ENCODE data around the gene WNT7A. TPM values are rescaled to one million over a fixed set of nuclear protein-coding genes. Genes with fewer than 3 reads are reported as not detected.
"Not testable (repeated sequence)": the region's sequence is repeated elsewhere in the genome, so short reads cannot be mapped to it uniquely, and the experiment has no call there.

WNT7A gene
- under 0.01 TPM in 2 replicates for total RNA-seq

DNA sequence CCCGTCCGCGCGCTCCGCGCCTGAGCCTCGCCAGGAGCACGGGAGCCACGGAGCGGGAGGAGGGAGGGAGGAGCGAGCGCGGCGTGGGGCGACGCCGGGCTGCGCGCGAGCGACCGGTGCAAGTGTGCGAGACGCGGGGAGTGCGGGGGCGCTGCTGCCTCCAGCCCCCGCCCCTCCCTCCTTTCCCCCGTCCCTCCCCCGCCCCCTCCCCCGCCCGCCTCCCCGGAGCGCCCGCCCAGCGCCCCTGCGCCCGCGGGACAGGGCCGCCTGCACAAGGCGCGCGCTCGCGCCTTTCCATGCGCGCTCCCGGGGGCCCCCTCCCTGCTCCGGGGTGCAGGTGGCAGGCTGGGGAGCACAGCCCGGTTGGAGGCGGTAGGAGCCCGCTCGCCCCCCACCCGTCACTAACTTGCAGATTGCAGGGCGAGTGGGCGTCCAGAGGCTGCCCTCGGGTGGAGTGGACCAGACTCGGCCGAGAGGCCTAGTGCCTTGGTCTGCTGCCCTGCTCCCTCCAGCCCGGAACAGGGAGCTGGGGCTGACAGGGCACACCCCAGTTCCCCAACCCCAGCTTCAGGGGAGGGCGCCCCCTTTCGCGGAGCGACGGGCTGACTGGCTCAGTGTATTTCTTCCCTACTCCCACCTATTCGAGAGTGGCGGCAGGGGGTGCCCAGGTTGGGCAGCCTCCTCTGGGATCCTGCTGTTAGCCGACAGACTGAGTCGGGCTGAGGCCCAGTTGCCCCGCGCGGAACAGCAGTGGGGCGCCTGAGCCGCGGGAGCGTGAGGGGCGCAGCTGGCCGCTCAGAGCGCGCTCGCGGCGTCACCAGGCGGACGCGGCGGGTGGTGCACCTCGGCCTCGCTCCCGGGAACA, at the start of gene WNT7A:
Gene WNT7A, minus strand, starts transcription at position 126 of the 865 bp plus-strand sequence. CDS start 255 bp downstream, outside the sequence.
- peak; percentile 58 for DNase-seq

DNA sequence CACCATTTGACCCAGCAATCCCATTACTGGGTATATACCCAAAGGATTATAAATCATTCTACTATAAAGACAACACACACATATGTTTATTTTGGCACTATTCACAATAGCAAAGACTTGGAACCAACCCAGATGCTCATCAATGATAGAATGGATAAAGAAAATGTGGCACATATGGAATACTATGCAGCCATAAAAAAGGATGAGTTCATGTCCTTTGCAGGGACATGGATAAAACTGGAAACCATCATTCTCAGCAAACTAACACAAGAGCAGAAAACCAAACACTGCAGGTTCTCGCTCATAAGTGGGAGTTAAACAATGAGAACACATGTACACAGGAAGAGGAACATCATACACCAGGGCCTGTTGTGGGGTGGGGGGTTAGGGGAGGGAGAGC, 48.9 kb upstream of the WNT7A start:
- not testable (repeated sequence) for DNase-seq

DNA sequence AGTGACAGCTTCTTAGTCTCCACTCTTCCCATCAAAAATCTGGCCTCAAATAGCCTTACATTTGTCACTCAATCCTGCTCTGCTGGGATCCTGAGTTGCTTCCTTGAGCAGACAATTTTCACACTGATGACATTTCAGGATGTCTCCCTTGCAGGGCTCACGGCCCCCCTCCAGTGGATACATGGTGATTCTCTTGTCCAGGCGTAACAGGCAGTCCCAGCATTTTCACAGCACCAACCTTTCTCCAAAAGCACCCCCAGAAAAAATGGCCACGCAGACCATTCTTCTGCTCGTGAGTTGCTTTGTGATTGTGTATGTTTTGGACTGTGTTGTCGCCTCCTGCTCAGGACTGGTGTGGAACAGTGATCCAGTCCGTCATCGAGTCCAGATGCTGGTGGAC, 47.4 kb upstream of the WNT7A start:
- peak; percentile 9 for DNase-seq

DNA sequence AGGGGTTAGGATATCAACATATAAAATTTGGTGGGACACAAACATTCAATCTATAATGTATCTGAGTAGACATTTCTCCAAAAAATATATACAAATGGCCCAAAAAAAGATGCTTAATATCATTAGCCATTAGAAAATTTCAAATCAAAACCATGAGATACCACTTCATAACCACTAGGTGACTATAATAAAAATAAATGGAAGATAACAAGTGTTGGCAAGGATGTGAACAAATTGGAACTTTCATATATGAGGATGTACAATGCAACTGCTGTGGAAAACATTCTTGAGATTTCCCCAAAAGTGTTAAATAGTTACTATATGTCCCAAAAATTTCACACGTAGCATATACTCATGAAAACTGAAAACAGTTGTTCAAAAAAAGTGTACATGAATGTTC, 36.5 kb upstream of the WNT7A start:
- DNase-seq, result no peak

DNA sequence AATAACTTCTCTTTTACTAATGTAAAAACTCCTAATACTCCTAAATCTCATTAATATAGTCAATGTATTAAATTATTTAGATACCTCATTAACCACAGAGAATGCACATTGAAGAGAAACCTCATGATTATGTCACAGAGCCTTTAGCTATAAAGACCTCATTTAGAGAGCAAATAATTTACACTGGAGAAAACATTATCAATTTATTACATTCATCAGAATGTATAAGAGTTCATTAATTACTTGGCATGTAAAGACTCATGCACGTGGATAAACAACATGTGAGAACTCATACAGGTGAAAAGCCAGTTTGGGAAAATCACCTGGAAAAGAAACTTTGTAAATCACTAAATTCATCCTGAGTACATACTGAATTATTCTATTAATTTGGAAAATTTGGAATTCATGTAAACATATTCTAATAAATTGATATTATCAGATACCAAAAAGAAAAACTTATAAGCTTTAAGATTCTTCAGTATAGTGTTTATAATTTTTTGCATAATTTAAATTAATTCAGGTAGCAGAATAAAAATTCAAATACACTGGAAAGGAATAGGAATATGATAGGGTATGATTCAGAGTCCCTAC, 22.9 kb upstream of the WNT7A start:
- no peak for DNase-seq

DNA sequence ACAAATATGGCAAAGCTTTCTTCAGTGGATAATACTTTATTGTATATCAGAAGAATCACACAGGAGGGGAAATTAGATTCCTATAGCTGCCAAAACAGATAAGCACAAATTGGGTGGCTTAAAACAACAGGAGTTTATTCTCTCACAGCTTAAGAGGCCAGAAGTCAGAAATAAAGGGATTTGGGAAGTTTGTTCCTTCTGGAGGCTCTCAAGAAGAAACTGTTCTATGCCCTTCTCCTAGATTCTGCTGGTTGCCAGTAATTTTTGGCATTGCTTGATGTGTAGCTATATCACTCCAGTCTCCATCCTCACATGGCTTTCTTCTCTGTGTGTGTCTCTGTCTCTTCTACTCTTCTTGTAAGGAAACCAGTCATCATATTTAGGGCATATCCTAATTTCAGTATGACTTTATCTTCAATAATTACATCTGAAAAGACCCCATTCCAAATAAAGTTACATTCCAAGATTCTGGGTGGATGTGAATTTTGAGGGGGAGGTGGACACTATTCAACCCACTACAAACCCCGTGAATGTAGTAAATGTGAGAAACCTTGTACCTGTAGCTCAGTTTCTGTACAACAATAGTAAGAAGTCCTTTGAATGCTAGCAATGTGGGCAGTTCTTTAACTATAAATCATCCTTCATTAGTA, 22.2 kb upstream of the WNT7A start:
- no peak for DNase-seq

DNA sequence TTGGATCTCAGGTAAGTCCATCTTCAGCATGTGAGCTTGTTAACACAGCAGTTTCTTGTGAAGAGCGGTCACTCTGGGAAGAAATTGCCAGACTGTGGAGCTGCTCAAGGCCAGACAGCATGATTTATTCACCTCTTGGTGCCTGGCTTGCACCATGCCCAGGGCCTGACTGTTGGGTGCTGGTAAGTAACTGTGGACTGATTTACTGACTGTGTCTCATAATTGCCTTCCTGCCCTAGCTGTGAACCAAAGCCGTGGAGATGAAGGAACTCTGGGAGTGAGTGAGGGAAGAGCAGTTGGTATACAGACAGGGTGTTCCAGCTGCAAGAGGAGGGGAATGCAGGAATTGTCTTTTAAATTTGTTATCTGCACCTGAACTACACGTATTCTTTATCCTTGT, 18.5 kb upstream of the WNT7A start:
- DNase-seq, result no peak

DNA sequence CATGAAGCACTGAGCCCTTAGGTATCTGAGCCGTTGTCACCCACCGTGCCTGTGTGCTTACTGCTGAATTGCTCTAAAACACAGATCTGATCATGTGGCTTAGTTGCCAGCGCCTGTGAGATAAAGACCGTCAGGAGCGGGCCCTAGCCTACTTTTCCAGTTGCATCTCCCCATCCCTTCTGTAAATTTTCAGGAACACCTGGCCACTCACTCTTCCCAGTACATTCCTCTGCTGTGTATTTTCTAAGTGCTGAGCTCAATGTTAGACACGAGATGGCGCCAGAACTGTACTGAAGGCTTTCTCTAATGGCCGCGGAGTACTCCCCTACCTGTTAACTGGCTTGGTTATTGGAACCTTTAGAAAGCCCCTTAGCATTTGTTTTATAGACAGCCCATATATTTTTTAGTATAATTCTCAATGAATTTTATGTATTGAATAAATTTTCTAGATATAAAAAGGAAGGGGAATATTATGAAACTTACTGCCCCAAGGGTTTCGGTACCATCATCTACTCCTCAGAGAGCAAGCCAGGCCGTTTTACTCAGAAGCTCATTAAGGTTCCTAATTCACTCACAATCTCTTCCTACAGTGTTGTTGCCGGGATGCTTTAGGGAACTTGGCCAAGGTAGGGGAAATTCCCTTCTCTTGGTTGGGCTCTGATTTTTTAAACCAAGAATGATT, 16.7 kb upstream of the WNT7A start:
- DNase-seq, result peak; percentile 86

DNA sequence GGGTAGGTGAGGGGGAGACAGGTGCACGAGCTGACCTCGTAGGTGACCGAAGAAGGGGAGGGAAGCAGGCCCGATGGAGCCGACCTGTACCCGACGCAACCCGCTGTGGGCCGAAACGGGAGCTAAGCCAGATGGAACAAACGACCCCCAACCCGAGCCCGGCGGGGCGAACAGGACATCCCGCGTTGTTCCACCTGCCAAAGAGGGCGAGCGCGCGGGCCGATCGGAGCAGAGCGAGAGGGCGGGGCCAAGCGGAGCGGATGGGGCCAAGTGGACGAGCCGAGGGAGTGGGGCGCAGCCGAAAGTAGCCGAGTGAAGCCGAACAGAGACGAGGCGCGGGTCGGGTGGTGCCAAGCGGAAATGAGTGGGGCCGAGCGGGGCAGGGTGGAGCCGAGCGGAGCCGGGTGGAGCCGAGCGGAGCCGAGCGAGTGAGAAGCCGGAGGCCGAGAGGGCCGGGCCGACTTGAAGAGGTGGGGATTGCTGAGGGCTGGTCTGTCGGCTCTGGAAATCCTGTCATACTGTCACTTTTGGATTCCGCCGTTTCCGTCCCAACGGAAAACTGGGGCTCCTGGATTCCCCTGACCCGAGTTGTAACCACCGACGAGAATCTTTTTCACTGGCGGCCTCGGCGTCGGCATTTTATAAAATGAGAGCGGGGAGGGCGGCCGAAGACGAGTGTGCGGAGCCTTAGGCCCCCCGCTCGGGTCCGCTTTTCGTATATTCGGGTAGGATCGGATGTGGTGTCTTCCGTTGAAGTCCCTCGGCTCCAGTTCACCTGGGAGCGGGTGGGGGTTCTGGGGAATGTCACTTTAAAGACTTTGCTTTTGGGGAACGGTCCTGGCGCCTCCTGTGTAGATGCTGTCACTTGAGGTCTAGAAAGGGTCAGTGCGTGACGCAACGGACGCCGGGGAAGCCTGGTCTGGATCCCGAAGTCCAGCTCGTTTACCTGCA, 15.6 kb upstream of the WNT7A start:
- DNase-seq, result peak; percentile 93

DNA sequence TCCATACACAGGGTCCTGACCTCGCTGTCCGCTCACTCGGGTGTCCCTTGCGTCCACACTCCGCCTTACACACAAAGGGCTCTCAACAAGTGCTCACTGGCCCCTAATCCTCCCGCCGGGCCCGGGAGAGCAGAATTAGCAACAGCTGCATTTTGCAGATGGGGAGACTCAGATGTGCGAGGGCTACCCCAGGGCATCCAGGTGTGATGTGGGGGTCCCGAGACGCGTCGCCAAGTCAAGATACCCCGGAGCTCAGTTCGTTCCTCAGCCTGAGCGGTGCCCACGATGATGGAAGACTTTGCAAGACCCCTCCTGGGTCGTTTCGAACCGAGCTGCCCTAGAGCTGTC, 14.9 kb upstream of the WNT7A start:
- DNase-seq, result no peak

DNA sequence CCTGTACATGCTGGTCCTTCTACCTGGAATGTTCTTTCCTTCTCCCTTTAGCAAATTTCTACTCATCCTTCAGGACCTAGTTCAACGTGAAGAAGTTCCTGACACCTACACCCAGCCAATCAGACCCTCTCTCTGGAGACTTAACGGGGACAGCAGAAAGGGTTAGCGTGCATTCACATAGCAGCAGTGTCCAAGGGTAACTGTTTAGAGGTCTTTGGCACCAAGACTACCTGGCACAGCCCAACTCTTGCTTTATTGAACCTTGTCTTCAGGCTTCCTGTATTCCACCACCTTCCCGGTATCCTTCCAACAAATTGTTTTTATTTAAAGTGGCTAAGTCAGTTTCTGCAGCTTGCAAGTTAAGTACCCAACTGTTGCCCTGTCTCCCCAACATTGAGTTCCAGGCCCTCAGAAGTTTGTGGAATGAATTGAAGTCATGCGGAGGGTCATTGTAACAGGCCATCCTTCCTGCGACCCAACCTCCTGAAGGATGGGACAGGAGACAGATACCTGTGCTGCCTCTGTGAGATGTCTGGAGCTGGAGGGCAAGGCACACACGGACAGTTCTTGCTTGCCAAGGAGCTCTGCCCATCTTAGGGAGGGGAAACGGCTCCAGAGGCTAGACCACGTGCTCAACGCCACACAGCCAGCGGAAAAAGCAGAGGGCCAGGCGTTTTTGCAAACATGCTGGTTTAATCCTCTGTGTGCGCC, 14.4 kb upstream of the WNT7A start:
- DNase-seq, result no peak

DNA sequence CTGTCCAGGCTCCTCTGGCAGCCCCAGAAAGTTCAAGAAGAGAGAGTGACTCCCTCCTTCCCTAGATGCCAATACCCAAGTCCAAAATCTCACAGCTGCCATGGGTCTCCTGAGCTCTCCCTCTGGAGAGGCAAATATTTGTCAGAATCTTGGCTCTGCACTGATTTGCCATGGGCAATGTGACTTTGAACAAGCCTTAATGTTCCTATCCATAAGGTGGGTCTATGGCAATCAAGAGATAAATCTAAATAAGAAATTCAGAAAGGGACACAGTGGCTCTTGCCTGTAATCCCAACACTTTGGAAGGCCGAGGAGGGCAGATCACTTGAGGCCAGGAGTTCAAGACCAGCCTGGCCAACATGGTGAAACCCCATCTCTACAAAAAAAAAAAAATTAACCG, 12.4 kb upstream of the WNT7A start:
- no peak for DNase-seq

DNA sequence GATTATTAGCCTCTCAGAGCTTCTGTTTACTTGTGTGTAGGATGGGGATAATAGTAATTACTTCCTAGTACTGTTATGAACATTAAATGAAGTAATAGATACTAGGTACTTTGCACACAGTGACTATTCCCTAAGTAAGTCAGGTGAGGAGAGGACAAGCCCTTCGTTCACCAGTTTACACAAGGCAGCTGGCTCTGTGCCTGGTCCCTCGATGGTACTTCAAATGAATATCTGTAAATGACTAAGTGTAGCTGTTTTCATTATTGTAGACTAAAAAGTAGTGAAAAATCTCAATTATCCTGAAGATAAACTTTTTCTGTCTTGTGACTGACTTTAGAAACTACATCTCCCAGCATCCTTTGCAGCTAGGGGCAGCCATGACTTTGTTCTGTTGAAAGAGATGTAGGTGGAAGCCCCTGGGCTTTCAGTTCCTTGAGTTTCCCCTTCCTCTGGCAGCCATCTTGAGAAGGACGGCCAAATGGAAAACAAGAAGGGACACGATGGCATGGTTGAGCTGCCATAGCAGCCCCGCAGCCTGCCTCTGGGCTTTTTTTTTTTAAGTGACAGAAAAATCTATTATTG, 11.7 kb upstream of the WNT7A start:
- DNase-seq, result peak; percentile 40

DNA sequence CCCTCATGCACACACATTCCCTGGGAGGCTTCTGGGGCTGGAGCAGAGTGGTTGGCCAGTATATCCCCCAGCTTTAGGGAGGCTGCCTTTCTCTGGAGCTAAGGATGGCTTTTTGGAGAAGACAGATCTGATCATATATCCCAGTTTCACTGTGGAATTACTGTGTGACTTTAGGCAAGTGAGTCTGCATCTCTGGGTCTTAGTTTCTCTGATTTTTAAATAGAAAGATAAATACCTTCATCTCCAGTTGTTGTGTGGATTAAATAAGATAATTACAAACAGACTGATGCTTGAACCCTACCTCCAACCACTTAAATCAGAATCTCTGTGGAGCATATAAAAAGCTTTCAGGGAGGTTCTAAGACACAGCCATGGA, 11.1 kb upstream of the WNT7A start:
- no peak for DNase-seq

DNA sequence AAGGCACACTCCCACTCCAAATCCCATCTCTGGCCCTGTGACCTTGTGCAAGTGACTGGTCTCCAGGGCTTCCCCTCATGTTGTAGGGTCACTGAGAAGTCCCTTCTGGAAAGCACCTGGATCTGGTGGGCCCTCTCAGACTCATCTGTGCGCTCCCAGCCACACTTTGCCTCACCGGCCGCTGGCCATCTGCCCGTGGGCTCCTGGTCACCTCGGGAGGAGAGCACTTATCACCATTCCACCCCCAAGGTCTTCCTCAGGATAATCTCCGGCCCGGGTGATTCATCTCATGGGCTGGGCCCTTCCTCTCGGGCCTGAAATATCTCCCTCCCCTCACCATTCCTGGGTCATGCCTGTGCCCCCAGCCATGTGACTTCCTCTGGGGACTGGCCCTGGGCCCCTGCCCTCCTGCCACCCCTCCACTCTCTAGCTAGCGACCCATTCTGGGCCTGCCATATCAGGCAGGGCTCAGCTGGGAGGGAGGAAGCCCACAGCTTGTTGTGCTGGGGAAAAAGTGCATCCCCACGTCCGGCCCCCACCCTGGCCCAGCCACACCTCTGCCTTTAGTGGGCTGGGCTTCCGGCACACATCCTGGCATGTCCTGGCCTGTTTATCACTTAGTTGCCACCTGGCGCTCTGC, 10.6 kb upstream of the WNT7A start:
- no peak for DNase-seq

DNA sequence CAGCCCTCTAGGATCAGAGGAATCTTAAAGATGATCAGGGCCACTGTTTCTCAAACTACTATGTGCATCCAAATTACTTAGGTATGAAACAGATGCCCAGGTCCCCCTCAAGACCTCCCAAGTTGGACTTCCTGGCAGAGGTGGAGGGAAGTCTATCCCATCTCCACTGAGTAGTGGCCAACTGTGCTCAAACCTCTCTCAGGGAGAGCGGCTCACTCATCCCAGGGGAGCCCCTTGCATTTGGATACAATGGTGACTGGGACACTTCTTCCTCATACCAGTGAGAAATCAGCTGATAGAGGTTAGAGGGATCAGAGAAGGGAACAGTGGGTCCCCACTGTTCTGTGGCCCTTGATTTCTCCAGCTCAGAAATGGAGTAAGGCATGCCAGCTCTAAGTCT, 8.7 kb upstream of the WNT7A start:
- DNase-seq, result no peak

DNA sequence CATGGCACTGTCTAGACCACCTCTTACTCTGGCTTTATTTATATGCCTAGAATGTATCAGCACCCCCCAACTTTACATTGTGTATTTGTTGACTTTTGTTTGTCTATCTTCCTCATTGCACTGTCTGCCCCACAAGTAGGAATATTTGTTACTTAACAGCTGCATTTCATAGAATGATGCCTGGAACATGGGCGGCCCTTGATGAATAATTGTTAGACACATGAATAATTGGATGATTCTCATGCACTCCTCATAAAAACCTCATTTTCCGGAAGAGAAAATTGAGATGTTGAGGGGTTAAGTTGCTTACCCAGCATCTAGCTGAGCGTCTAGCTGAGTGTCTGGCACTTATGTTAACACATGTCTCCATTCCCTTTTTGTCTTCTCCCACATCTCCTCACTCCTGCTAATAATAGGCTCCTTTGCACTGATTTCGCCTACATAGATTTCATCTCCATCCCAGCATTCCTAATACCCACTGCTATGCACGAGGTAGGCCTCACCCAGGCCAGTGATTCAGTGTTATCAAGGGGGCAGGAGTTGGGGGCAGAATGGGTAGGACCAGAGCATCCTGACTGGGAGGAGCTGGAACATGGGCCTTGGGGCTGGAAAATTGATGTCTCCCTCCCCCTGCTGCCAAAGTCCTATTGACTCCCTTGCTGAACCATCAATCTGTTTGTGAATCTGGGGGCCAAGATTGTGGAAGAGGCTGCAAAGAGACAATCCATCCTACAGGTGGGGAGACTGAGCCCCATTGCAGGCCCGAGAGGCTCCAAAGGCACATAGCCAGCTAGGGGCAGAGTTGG, 7.8 kb upstream of the WNT7A start:
- DNase-seq, result no peak

DNA sequence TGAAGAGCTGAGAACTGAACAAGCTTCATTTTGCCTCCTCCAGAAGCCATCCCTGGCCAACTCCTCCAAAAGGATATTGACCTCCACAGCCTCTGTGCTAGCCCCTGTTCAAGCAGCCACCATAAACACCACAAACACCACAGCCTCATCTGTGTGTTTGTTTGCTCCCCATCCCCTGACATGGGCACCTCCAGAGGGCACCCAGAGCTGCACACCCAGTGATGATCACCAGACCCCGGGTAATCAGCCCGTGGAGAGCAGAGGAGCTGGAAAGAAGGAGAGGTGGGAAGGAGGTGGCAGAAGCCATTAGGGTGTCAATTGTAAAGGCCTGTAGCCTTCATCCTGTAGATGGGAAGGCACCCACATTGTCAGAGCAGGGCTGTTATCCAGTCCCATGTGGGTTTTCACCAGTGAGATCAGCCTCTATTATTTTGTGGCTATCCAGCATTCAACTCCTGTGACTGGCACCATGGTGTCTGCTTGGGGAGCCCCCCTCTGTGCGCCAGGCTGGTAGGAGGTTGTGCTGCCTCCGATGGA, 6.8 kb upstream of the WNT7A start:
- DNase-seq, result no peak

DNA sequence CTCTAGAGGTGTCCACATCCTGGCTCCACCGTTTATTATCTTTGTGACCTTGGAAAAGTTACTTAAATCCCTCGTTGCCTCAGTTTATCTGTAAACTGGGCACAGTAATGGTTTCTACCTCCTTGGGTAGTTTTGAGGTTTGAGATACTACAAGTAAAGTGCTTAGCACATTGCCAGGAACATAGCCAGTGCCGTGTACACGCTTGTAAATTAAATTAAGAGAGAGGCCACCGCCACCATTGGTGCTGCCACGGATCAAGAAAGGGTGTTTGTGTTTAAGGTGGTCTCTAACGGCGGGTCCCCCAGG, 5.8 kb upstream of the WNT7A start:
- no peak for DNase-seq

All from dermis blood vessel endothelial cell (primary cell).